GM13976 (cell line): ENCODE results near the gene GRM2.

ENCODE experiments used
- DNase-seq: peaks from one replicate; pipeline ENCODE4 v3.0.0; 2012; ENCODE audit warnings: low spot score
- CTCF ChIP-seq: IDR thresholded peaks from 2 replicates; pipeline ENCODE4 v1.5.1; 2012; ENCODE audit warnings: borderline replicate concordance, mild to moderate bottlenecking; ENCODE audit not compliant: insufficient read depth; ENCODE audit errors: extremely low read depth, missing control alignments, control extremely low read depth
- in situ Hi-C: fragments of 300-500 bp; cut with MboI; formaldehyde crosslinking; loops from one replicate; pipeline ENCODE4 v1.12.0; 2022; ENCODE audit warnings: low sequenced_read_pairs, mixed read lengths, inconsistent platforms; ENCODE audit not compliant: unreplicated experiment

GRM2 gene

GRCh38 chr3:51679777-51680176 lies 27.1 kb upstream of the GRM2 start:
- in situ Hi-C loops = loop anchor here (5.0 kb wide), 1 partner anchor 177 kb away; the partner anchor contains the start of gene DCAF1
- TF ChIP-seq CTCF = no peak
- DNase-seq = no peak

DNA sequence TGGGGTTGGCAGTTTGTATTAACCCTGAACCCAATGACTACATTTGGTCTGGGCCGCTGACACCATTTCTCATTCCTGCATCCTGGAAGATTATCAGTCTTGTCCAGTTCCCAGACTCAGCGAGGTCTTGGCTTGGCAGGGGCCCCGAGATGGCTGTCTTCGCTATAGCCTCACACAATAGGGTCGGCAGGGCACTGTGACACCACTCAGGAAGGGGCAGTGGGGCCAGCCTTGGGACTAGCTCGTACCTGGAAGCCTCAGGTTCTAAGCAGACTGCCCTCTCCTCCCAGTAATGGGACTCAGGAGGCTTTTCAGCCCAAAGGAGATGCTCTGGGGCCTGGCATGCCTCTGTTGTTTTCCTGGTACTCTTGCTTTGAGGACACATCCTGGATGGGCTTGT lies 26.7 kb upstream of the GRM2 start:
- DNase-seq = no peak
- in situ Hi-C loops = loop anchor here (5.0 kb wide), 1 partner anchor 178 kb away; the partner anchor contains the start of gene DCAF1
- no peak for TF ChIP-seq CTCF

GRCh38 chr3:51680663-51681230 lies 26.1 kb upstream of the GRM2 start:
- no peak for TF ChIP-seq CTCF
- DNase-seq = no peak
- in situ Hi-C loops = loop anchor here (5.0 kb wide), 1 partner anchor 178 kb away; the partner anchor contains the start of gene DCAF1

GRCh38 chr3:51681453-51681852 lies 25.4 kb upstream of the GRM2 start:
- in situ Hi-C loops = loop anchor here (5.0 kb wide), 1 partner anchor 179 kb away; the partner anchor contains the start of gene DCAF1
- TF ChIP-seq CTCF = no peak
- no peak for DNase-seq

GRCh38 chr3:51682079-51682478 lies 24.8 kb upstream of the GRM2 start:
- TF ChIP-seq CTCF = peak; percentile 87
- DNase-seq = peak; percentile 90
- in situ Hi-C loops = loop anchor here (5.0 kb wide), 1 partner anchor 180 kb away; the partner anchor contains the start of gene DCAF1

GRCh38 chr3:51682526-51682925 lies 24.3 kb upstream of the GRM2 start:
- in situ Hi-C loops = loop anchor here (5.0 kb wide), 1 partner anchor 180 kb away; the partner anchor contains the start of gene DCAF1
- no peak for TF ChIP-seq CTCF
- DNase-seq = no peak
